ENCODE data around the gene ANKRD16. TPM values are rescaled to one million over a fixed set of nuclear protein-coding genes. Genes with fewer than 3 reads are reported as not detected.
A peak's percentile ranks its signal among the peaks of the same experiment; 100 is the strongest.

Gene ANKRD16
- 1 to 10 TPM; 7.2 to 8.5 TPM for total RNA-seq
- polyA plus RNA-seq = 3.2 TPM

- H3K27me3 Mint-ChIP-seq = no peaks in the 10 kb centered on the region
- H3K36me3 Mint-ChIP-seq = peaks cover 9 to 37% (median 13%) of the 10 kb centered on the region in 3 donors
- Histone ChIP-seq H3K4me1 (ENCODE audit: insufficient read depth, low read length) (peaks cover 42% of the 10 kb centered on the region), H3K4me3 (ENCODE audit: low read length) (peak within 1 kb of the TSS; percentile 66), H3K27me3 (ENCODE audit: insufficient read depth, low read length, poor library complexity, severe bottlenecking) (no peaks in the 10 kb centered on the region), H3K27ac (ENCODE audit: low read depth, low read length) (peak within 1 kb of the TSS; percentile 53), H3K9me3 (ENCODE audit: low read length) (no peaks in the 10 kb centered on the region), H3K36me3 (ENCODE audit: insufficient read depth, low read length) (no peaks in the 10 kb centered on the region)
- ChIA-PET POLR2A (interaction anchor here (0.6 to 2.0 kb wide), 6 partner anchors 76 to 1898 kb away, joined by 3 to 16 read pairs (median 5); partner anchors contain the start of genes ATP5F1C, GDI2, IL15RA and KIN), CTCF (interaction anchor here (0.7 to 1.7 kb wide), 8 partner anchors 11 to 196 kb away, joined by 3 to 6 read pairs (median 4); no protein-coding TSS in a partner anchor)
- peaks cover 0 to 2% (median 0%) of the 10 kb centered on the region in 5 donors for H3K9me3 Mint-ChIP-seq
- H3K4me1 Mint-ChIP-seq = peaks cover 41 to 57% (median 53%) of the 10 kb centered on the region in 3 donors
- H3K4me3 Mint-ChIP-seq = peak within 1 kb of the TSS; percentile 89 to 97 (median 91)
- peak; percentile 96 to 97 (median 97) for DNase-seq
- H3K27ac Mint-ChIP-seq = peak within 1 kb of the TSS; percentile 70 to 96 (median 86)
Measured at GRCh38 chr10:5889624-5890451, at the start of gene ANKRD16, which contains the start of gene FBH1. Gene ANKRD16 (minus strand): TSS chr10:5889893. CDS start chr10:5889354, 539 bp downstream. Gene FBH1 (plus strand): TSS chr10:5890243. CDS start chr10:5890346, 103 bp downstream.

DNA sequence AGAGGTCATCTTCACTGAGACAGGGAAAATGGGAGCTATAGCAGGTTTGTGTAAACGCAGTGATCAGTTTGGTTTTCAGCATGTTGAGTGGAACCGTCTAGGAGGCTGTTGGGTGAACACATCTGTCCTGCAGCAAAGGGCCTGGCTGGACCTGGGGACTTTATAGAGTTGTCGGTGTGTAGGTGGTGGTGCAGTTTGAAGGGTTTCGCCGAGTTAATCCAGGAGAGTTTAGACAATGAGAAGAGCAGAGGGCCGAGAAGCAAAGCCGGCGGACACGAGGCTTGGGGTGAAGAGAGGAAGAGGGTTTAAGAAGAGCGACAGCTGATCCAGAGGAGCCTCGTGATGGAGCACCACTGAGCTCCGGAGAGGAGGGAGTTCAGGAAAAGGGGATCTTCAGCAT, 48.6 kb upstream of the ANKRD16 start:
- H3K9me3 Mint-ChIP-seq = no peaks in the 10 kb centered on the region
- peaks cover 0 to 5% (median 0%) of the 10 kb centered on the region in 3 donors for H3K4me1 Mint-ChIP-seq
- no peak overlapping the region for H3K27ac ChIP-seq (ENCODE audit: low read depth, low read length)
- no peaks in the 10 kb centered on the region for H3K9me3 ChIP-seq (ENCODE audit: low read length)
- peak overlapping the region in 2 of 8 donors; percentile 40 to 42 for H3K27ac Mint-ChIP-seq
- no peak overlapping the region for H3K4me3 ChIP-seq (ENCODE audit: low read length)
- POLR2A ChIA-PET = no interaction called here
- H3K36me3 Mint-ChIP-seq = peaks cover 11 to 46% (median 19%) of the 10 kb centered on the region in 3 donors
- H3K27me3 ChIP-seq (ENCODE audit: insufficient read depth, low read length, poor library complexity, severe bottlenecking) = no peaks in the 10 kb centered on the region
- CTCF ChIA-PET = no interaction called here
- H3K4me1 ChIP-seq (ENCODE audit: insufficient read depth, low read length) = no peaks in the 10 kb centered on the region
- H3K4me3 Mint-ChIP-seq = no peak overlapping the region
- H3K27me3 Mint-ChIP-seq = no peaks in the 10 kb centered on the region
- DNase-seq = no peak
- peaks cover 8% of the 10 kb centered on the region for H3K36me3 ChIP-seq (ENCODE audit: insufficient read depth, low read length)

DNA sequence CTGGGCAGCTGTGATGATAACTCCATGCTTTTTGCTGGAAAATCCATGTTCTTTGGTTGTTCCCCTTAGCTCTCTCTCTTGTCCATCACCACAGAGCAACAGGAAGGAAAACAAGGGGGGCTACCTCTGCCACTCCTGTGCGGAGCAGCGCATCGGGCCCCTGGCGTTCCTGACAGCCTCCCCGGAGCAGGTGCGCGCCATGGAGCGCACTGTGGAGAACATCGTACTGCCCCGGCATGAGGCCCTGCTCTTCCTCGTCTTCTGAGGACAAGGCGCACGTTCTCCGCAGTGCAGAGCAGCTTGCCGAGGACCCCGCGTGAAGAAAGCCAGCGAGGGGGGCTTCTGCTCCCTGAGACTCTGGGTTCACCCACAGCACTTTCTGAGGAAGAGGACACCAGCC, 47.3 kb upstream of the ANKRD16 start:
- H3K36me3 Mint-ChIP-seq = peaks cover 11 to 58% (median 22%) of the 10 kb centered on the region in 3 donors
- H3K4me1 ChIP-seq (ENCODE audit: insufficient read depth, low read length) = no peaks in the 10 kb centered on the region
- no peak for DNase-seq
- H3K36me3 ChIP-seq (ENCODE audit: insufficient read depth, low read length) = peaks cover 8% of the 10 kb centered on the region
- no peak overlapping the region for H3K27ac Mint-ChIP-seq
- no peak overlapping the region for H3K4me3 ChIP-seq (ENCODE audit: low read length)
- no peaks in the 10 kb centered on the region for H3K27me3 Mint-ChIP-seq
- CTCF ChIA-PET = interaction anchor here (1.4 kb wide), 1 partner anchor 39 kb away, joined by 3 read pairs; no protein-coding TSS in a partner anchor
- no peak overlapping the region for H3K4me3 Mint-ChIP-seq
- H3K4me1 Mint-ChIP-seq = peaks cover 0 to 5% (median 0%) of the 10 kb centered on the region in 3 donors
- no peak overlapping the region for H3K27ac ChIP-seq (ENCODE audit: low read depth, low read length)
- H3K9me3 Mint-ChIP-seq = no peaks in the 10 kb centered on the region
- no peaks in the 10 kb centered on the region for H3K27me3 ChIP-seq (ENCODE audit: insufficient read depth, low read length, poor library complexity, severe bottlenecking)
- POLR2A ChIA-PET = no interaction called here
- H3K9me3 ChIP-seq (ENCODE audit: low read length) = no peaks in the 10 kb centered on the region

DNA sequence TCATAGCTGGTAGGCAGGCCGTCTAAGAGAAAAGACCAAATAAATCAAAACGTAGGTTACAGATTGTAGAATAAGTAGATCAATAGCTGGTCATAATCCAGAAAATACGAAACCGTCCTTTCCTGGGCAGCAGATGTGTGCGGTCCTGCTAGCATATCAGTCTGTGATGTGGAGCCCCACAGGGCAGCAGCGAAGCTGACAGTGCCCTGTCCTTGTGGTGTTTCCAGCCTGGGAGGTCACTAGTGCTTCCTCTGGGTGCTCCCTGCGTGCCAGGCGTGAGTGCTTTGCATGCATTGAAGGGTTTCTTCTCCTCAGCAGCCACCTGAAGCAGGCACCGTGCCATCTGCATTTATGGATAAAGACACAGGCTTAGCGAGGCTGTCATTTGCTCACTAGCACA, 45.9 kb upstream of the ANKRD16 start:
- POLR2A ChIA-PET = no interaction called here
- no peaks in the 10 kb centered on the region for H3K4me1 ChIP-seq (ENCODE audit: insufficient read depth, low read length)
- peaks cover 0 to 5% (median 0%) of the 10 kb centered on the region in 3 donors for H3K4me1 Mint-ChIP-seq
- no peak for DNase-seq
- no peak overlapping the region for H3K4me3 ChIP-seq (ENCODE audit: low read length)
- H3K27ac Mint-ChIP-seq = peak overlapping the region in 1 of 8 donors; percentile 8
- H3K4me3 Mint-ChIP-seq = no peak overlapping the region
- H3K27me3 Mint-ChIP-seq = no peaks in the 10 kb centered on the region
- H3K27ac ChIP-seq (ENCODE audit: low read depth, low read length) = no peak overlapping the region
- H3K27me3 ChIP-seq (ENCODE audit: insufficient read depth, low read length, poor library complexity, severe bottlenecking) = no peaks in the 10 kb centered on the region
- CTCF ChIA-PET = interaction anchor here (1.4 kb wide), 1 partner anchor 41 kb away, joined by 3 read pairs; no protein-coding TSS in a partner anchor
- no peaks in the 10 kb centered on the region for H3K9me3 Mint-ChIP-seq
- H3K36me3 ChIP-seq (ENCODE audit: insufficient read depth, low read length) = peaks cover 11% of the 10 kb centered on the region
- H3K36me3 Mint-ChIP-seq = peaks cover 11 to 71% (median 22%) of the 10 kb centered on the region in 3 donors
- no peaks in the 10 kb centered on the region for H3K9me3 ChIP-seq (ENCODE audit: low read length)

DNA sequence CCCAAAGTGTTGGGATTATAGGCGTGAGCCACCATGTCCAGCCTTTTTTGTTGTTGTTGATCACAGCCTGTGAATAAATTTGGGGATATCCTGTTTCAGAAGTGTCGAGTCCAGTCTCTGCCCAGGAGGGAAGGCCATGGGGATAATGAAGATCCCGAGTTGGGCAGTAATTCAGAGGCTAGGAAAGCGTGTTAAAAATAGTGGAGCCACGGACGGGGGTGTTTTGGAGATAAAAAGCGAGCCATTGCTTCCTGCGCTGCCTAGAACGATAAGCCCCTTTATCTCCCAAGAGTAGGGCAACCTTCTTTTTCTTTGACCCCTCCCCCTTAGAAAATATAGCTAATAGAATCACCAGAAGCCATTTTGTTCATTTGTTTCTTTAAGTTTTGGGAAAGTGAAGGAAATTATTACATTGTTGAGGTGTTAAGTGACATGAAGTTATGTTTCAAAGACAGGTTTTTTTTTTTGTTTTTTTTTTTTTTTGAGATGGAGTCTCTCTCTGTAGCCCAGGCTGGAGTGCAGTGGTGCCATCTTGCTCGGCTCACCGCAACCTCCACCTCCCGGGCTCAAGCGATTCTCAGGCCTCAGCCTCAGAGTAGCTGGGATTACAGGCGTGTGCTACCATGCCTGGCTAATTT, 44.3 kb upstream of the ANKRD16 start:
- peak overlapping the region in 1 of 8 donors; percentile 40 for H3K27ac Mint-ChIP-seq
- H3K36me3 Mint-ChIP-seq = peaks cover 11 to 87% (median 29%) of the 10 kb centered on the region in 3 donors

GRCh38 chr10:5932345-5932744, 42.7 kb upstream of the ANKRD16 start:
- CTCF ChIA-PET = interaction anchor here (1.1 kb wide), 1 partner anchor 45 kb away, joined by 3 read pairs; the partner anchor contains the start of gene IL15RA
- H3K36me3 ChIP-seq (ENCODE audit: insufficient read depth, low read length) = peaks cover 21% of the 10 kb centered on the region
- no peak overlapping the region for H3K27ac ChIP-seq (ENCODE audit: low read depth, low read length)
- H3K4me1 Mint-ChIP-seq = no peaks in the 10 kb centered on the region
- no peak overlapping the region for H3K4me3 ChIP-seq (ENCODE audit: low read length)
- POLR2A ChIA-PET = no interaction called here
- no peaks in the 10 kb centered on the region for H3K27me3 ChIP-seq (ENCODE audit: insufficient read depth, low read length, poor library complexity, severe bottlenecking)
- no peak overlapping the region for H3K27ac Mint-ChIP-seq
- no peak for DNase-seq
- no peaks in the 10 kb centered on the region for H3K9me3 ChIP-seq (ENCODE audit: low read length)
- no peaks in the 10 kb centered on the region for H3K4me1 ChIP-seq (ENCODE audit: insufficient read depth, low read length)
- peaks cover 7 to 86% (median 26%) of the 10 kb centered on the region in 3 donors for H3K36me3 Mint-ChIP-seq
- H3K27me3 Mint-ChIP-seq = no peaks in the 10 kb centered on the region
- no peak overlapping the region for H3K4me3 Mint-ChIP-seq
- no peaks in the 10 kb centered on the region for H3K9me3 Mint-ChIP-seq

More for the DNA sequence above, 44.3 kb upstream of the ANKRD16 start:
- H3K4me3 Mint-ChIP-seq = no peak overlapping the region
- H3K9me3 ChIP-seq (ENCODE audit: low read length) = no peaks in the 10 kb centered on the region
- peak overlapping the region; percentile 28 for H3K27ac ChIP-seq (ENCODE audit: low read depth, low read length)
- H3K4me1 Mint-ChIP-seq = peaks cover 0 to 5% (median 0%) of the 10 kb centered on the region in 3 donors
- ChIA-PET CTCF (interaction anchor here (0.8 kb wide), 1 partner anchor 269 kb away, joined by 3 read pairs; no protein-coding TSS in a partner anchor), POLR2A (no interaction called here)
- H3K9me3 Mint-ChIP-seq = no peaks in the 10 kb centered on the region
- H3K36me3 ChIP-seq (ENCODE audit: insufficient read depth, low read length) = peaks cover 11% of the 10 kb centered on the region
- H3K4me3 ChIP-seq (ENCODE audit: low read length) = no peak overlapping the region
- H3K27me3 ChIP-seq (ENCODE audit: insufficient read depth, low read length, poor library complexity, severe bottlenecking) = no peaks in the 10 kb centered on the region
- H3K4me1 ChIP-seq (ENCODE audit: insufficient read depth, low read length) = no peaks in the 10 kb centered on the region
- H3K27me3 Mint-ChIP-seq = no peaks in the 10 kb centered on the region
- DNase-seq = no peak

DNA sequence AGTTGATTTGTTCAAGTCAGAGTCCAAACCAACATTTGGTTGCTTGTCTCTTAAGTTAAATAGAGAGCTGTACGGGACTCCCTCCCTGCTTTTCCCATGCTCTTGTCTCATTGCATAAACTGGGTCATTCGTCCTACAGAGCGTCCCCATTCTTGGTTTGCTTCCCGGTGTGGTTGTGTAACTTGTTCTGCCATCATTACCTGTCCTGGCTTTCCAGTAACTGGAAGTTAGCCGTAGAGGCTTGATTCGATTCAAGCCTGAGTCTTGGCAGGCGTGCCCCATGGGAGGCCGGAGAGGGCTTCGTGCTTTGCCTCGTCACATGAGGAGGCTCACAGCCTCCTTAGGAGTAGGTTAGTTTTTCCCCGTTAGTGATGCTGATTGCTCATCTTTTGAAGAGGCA, 40.6 kb upstream of the ANKRD16 start:
- POLR2A ChIA-PET = no interaction called here
- Histone ChIP-seq H3K27ac (ENCODE audit: low read depth, low read length) (no peak overlapping the region), H3K36me3 (ENCODE audit: insufficient read depth, low read length) (peaks cover 27% of the 10 kb centered on the region), H3K4me1 (ENCODE audit: insufficient read depth, low read length) (no peaks in the 10 kb centered on the region), H3K4me3 (ENCODE audit: low read length) (no peak overlapping the region), H3K27me3 (ENCODE audit: insufficient read depth, low read length, poor library complexity, severe bottlenecking) (no peaks in the 10 kb centered on the region), H3K9me3 (ENCODE audit: low read length) (no peaks in the 10 kb centered on the region)
- DNase-seq = no peak
- Mint-ChIP-seq H3K27me3 (no peaks in the 10 kb centered on the region), H3K9me3 (no peaks in the 10 kb centered on the region), H3K4me1 (no peaks in the 10 kb centered on the region), H3K27ac (no peak overlapping the region), H3K36me3 (peaks cover 8 to 87% (median 26%) of the 10 kb centered on the region in 3 donors), H3K4me3 (peak overlapping the region in 1 of 7 donors; percentile 3)
- CTCF ChIA-PET = no interaction called here

Data from CD8-positive, alpha-beta memory T cell (primary cell).